Mucosa of rectum (tissue), 2 donors: ENCODE measurements around the gene HCST.
"Not testable (repeated sequence)": the region's sequence is repeated elsewhere in the genome, so short reads cannot be mapped to it uniquely, and the experiment has no call there.

Experiments
- H3K27ac ChIP-seq, 2 donors: one replicate each; pipeline ENCODE4 v1.7.0; 2013; ENCODE audit warnings: inconsistent platforms in 2 of 2, low read depth in 2 of 2, low read length in 2 of 2
- H3K27me3 ChIP-seq, 2 donors: one replicate each; pipeline ENCODE4 v1.7.0; 2013; ENCODE audit warnings: low read length in 2 of 2; ENCODE audit not compliant: control insufficient read depth in 2 of 2, insufficient read depth in 2 of 2
- H3K36me3 ChIP-seq, 2 donors: one replicate each; pipeline ENCODE4 v1.7.0; 2013; ENCODE audit warnings: low read length in 2 of 2; ENCODE audit not compliant: control insufficient read depth in 2 of 2, insufficient read depth in 2 of 2
- H3K4me1 ChIP-seq, 2 donors: one replicate each; pipeline ENCODE4 v1.7.0; 2013; ENCODE audit warnings: low read length in 2 of 2, mild to moderate bottlenecking in 1 of 2; ENCODE audit not compliant: control insufficient read depth in 2 of 2, insufficient read depth in 2 of 2
- H3K4me3 ChIP-seq, 2 donors: one replicate each; pipeline ENCODE4 v1.7.0; 2013; ENCODE audit warnings: low read length in 2 of 2
- H3K9ac ChIP-seq, 2 donors: one replicate each; pipeline ENCODE4 v1.7.0; 2013; ENCODE audit warnings: low read length in 2 of 2, low read depth in 1 of 2, mild to moderate bottlenecking in 1 of 2
- H3K9me3 ChIP-seq, 2 donors: one replicate each; pipeline ENCODE4 v1.7.0; 2013; ENCODE audit warnings: low read length in 2 of 2; ENCODE audit not compliant: control insufficient read depth in 2 of 2
- donor health status: healthy.
- donor health status: Normal muscosa, but diverticular disease.

The HCST gene

GRCh38 chr19:35902870-35903475 is 644 bp downstream of the HCST start:
- H3K4me1 ChIP-seq: peaks cover 8 to 11% of the 10 kb centered on the region in 2 donors

DNA sequence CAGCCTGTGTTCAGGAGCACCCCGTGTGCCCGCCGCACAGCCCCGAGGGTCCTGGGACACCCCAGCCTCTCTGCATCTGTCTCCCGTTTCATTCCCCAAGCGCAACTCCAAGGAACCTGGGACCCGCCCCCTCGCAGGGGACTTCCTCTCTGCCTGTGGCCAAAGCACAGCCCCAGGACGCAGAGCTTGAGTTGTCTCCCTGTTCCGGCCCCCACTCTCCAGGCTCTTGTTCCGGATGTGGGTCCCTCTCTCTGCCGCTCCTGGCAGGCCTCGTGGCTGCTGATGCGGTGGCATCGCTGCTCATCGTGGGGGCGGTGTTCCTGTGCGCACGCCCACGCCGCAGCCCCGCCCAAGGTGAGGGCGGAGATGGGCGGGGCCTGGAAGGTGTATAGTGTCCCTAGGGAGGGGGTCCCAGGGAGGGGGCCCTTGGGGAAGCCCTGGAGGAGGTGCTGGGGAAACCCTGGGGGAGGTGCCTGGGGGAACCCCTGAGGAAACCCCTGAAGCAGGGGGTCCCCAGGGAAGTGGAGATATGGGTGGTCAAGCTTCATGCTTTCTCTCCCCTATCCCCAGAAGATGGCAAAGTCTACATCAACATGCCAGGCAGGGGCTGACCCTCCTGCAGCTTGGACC is 1.3 kb downstream of the HCST start:
- H3K27me3 ChIP-seq: no peaks in the 10 kb centered on the region
- H3K4me1 ChIP-seq: peaks cover 2 to 8% of the 10 kb centered on the region in 2 donors
- H3K9ac ChIP-seq: peak overlapping the region; percentile 36 to 41

More at GRCh38 chr19:35902870-35903475, 644 bp downstream of the HCST start:
- Histone ChIP-seq H3K9ac (peak overlapping the region; percentile 36 to 41), H3K4me3 (peak overlapping the region; percentile 45 to 60), H3K27me3 (no peaks in the 10 kb centered on the region), H3K27ac (peak overlapping the region; percentile 64 to 85), H3K36me3 (no peaks in the 10 kb centered on the region), H3K9me3 (no peaks in the 10 kb centered on the region)

GRCh38 chr19:35904311-35905068 is 2.2 kb downstream of the HCST start:
- Histone ChIP-seq H3K9ac (no peak overlapping the region), H3K36me3 (no peaks in the 10 kb centered on the region), H3K9me3 (no peaks in the 10 kb centered on the region), H3K27ac (peak overlapping the region; percentile 41 to 85), H3K4me1 (peaks cover 2 to 8% of the 10 kb centered on the region in 2 donors), H3K27me3 (no peaks in the 10 kb centered on the region), H3K4me3 (no peak overlapping the region)

More for the DNA sequence above, 1.3 kb downstream of the HCST start:
- Histone ChIP-seq H3K27ac (peak overlapping the region; percentile 64 to 85), H3K9me3 (no peaks in the 10 kb centered on the region), H3K36me3 (no peaks in the 10 kb centered on the region), H3K4me3 (peak overlapping the region; percentile 6 to 60)

DNA sequence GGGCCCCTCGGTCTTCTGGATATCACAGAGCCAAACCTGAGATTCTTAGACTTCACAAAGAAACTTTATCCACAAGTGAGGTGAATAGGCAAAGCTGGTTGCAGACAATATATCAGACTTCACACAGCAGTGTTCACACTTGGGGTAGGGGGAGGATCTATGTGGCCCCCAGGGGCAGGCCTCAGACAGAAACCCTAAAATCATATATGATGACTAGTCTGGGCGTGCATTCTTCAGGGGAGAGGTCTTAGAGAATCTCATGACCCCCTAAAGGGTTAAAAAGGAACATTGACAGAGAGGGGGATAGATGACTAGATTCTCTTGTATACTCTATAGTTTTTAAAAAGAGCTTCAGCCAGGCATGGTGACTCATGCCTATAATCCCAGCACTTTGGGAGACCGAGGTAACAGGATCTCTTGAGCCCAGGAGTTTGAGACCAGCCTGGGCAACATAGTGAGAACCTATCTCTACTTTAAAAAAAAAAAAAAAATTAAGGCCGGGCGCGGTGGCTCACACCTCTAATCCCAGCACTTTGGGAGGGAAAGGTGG is 2.9 kb downstream of the HCST start:
- Histone ChIP-seq H3K36me3 (no peaks in the 10 kb centered on the region), H3K9ac (no peak overlapping the region), H3K4me1 (peaks cover 2 to 10% of the 10 kb centered on the region in 2 donors), H3K27ac (peak overlapping the region in 1 of 2 donors; percentile 85), H3K9me3 (no peaks in the 10 kb centered on the region), H3K27me3 (no peaks in the 10 kb centered on the region), H3K4me3 (no peak overlapping the region)

DNA sequence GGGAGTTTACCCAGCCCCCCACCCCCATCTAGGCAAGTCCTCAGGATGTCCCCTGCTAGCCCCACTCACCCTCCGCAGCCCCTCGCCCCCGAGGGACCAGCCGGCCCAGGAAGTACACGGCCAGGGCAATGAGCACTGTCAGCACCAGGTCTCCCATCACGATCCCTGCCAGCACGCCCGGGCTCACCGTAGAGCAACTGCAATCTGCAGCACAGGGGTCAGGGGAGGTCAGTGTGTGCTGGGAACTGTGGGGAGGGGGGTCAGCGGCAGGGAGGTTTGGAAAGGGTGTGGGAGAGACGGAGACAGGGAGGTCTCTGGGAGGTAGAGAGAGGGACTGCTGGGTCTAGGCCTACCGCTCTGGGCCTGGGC is 5.0 kb downstream of the HCST start:
- peak overlapping the region in 1 of 2 donors; percentile 63 for H3K4me3 ChIP-seq
- H3K4me1 ChIP-seq: peaks cover 2 to 5% of the 10 kb centered on the region in 2 donors
- peak overlapping the region in 1 of 2 donors; percentile 54 for H3K9ac ChIP-seq
- H3K9me3 ChIP-seq: no peaks in the 10 kb centered on the region
- no peaks in the 10 kb centered on the region for H3K27me3 ChIP-seq
- H3K27ac ChIP-seq: peak overlapping the region; percentile 50 to 72
- no peaks in the 10 kb centered on the region for H3K36me3 ChIP-seq

- peak within 1 kb of the TSS; percentile 43 to 63 for H3K4me3 ChIP-seq
- H3K27me3 ChIP-seq: no peaks in the 10 kb centered on the region
- H3K27ac ChIP-seq: peak within 1 kb of the TSS; percentile 50 to 72
- peaks cover 2 to 5% of the 10 kb centered on the region in 2 donors for H3K4me1 ChIP-seq
- peak within 1 kb of the TSS; percentile 24 to 54 for H3K9ac ChIP-seq
- no peaks in the 10 kb centered on the region for H3K9me3 ChIP-seq
- no peaks in the 10 kb centered on the region for H3K36me3 ChIP-seq
Observed at GRCh38 chr19:35908010-35908441, 5.7 kb downstream of the HCST start, which contains the start of gene TYROBP. TSS of gene TYROBP (minus strand) at chr19:35908295. CDS start at chr19:35908228, 67 bp downstream.

- H3K4me1 ChIP-seq: peaks cover 2% of the 10 kb centered on the region in 2 donors
Observed at GRCh38 chr19:35908973-35909683, 6.8 kb downstream of the HCST start.

DNA sequence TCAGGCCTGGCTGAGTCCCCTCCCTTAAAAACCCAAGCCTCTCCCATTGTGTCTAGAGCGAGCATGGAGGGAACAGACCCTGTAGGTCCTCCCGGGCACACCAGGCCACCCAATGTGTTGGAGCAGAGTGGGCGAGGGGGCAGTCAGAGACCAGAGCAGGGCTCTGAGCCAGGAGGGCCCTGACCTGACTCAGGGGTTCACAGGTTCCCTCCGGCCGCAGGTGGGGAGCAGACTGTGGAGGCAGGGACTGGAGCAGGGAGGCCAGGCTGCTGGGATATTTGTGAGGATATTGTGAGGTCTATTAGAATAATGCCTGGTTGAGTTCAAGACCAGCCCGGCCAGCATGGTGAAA is 7.3 kb downstream of the HCST start:
- no peak overlapping the region for H3K4me3 ChIP-seq
- no peak overlapping the region for H3K9ac ChIP-seq
- H3K27me3 ChIP-seq: no peaks in the 10 kb centered on the region
- peaks cover 2% of the 10 kb centered on the region in 2 donors for H3K4me1 ChIP-seq
- H3K36me3 ChIP-seq: no peaks in the 10 kb centered on the region
- no peaks in the 10 kb centered on the region for H3K9me3 ChIP-seq
- H3K27ac ChIP-seq: peak overlapping the region; percentile 52 to 68

More at GRCh38 chr19:35908973-35909683, 6.8 kb downstream of the HCST start:
- no peak overlapping the region for H3K9ac ChIP-seq
- no peaks in the 10 kb centered on the region for H3K36me3 ChIP-seq
- H3K27me3 ChIP-seq: no peaks in the 10 kb centered on the region
- H3K27ac ChIP-seq: peak overlapping the region; percentile 48 to 72
- H3K9me3 ChIP-seq: no peaks in the 10 kb centered on the region
- H3K4me3 ChIP-seq: no peak overlapping the region

DNA sequence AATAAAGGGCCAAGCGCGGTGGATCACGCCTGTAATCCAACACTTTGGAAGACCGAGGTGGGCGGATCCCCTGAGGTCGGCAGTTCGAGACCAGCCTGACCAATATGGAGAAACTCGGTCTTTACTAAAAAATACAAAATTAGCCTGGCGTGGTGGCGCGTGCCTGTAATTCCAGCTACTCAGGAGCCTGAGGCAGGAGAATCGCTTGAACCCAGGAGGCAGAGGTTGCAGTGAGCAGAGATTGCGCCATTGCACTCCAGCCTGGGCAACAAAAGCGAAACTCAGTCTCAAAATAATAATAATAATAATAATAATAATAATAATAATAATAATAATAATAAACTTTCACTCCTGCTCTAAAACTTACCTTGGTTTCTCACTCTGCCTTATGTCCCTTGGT is 8.0 kb downstream of the HCST start:
- H3K9ac ChIP-seq, H3K27ac ChIP-seq, H3K4me1 ChIP-seq, H3K27me3 ChIP-seq, H3K9me3 ChIP-seq, H3K4me3 ChIP-seq, H3K36me3 ChIP-seq: not testable (repeated sequence)
